Activated naive CD8-positive, alpha-beta T cell treated with anti-CD3 and anti-CD28 coated beads, Interleukin-2, amount 10 ng/mL, durations not matched to agents 7 days and 5 days (primary cell): ENCODE data around the gene TRERF1. TPM values are rescaled to one million over a fixed set of nuclear protein-coding genes. Genes with fewer than 3 reads are reported as not detected.

Source experiments
- ATAC-seq: fragments of 150-1000 bp; cut with Tn5 transposase; one replicate; pipeline ENCODE4 v1.10.0; 2021; ENCODE audit warnings: low read depth, moderate library complexity
- POLR2A ChIA-PET: fragments of 350-600 bp; sonication (Branson Sonifier 250); formaldehyde crosslinking; loops from one replicate; lab custom pipeline; 2021; ENCODE audit warnings: antibody characterized with exemption; lab: Charles Lee
- DNase-seq: peaks from one replicate; pipeline ENCODE4 v3.0.0; 2021
- H3K27ac Mint-ChIP-seq: one replicate; pipeline ENCODE4 v1.8.0; 2022; ENCODE audit warnings: mild to moderate bottlenecking, mixed read lengths
- H3K27me3 Mint-ChIP-seq: one replicate; pipeline ENCODE4 v1.8.0; 2022; ENCODE audit warnings: mild to moderate bottlenecking, moderate library complexity, mixed read lengths
- H3K36me3 Mint-ChIP-seq: one replicate; pipeline ENCODE4 v1.8.0; 2021; ENCODE audit warnings: mild to moderate bottlenecking, mixed read lengths
- H3K4me1 Mint-ChIP-seq: one replicate; pipeline ENCODE4 v1.8.0; 2021; ENCODE audit warnings: mixed read lengths
- H3K4me3 Mint-ChIP-seq: one replicate; pipeline ENCODE4 v1.8.0; 2022; ENCODE audit warnings: mild to moderate bottlenecking, moderate library complexity, mixed read lengths
- H3K9me3 Mint-ChIP-seq: one replicate; pipeline ENCODE4 v1.8.0; 2021; ENCODE audit warnings: mixed read lengths
- total RNA-seq, 2 experiments: library from RNA; stranded (reverse); gene quantifications; one replicate each; pipeline ENCODE4 v1.2.3, GENCODE V29; 2021

TRERF1 gene
- total RNA-seq, 2 experiments from 2014 or later = 21.4 to 21.6 TPM

GRCh38 chr6:42366011-42366705, 85.6 kb downstream of the TRERF1 start:
- POLR2A ChIA-PET = interaction anchor here (0.9 to 1.9 kb wide), 4 partner anchors 19 to 87 kb away, joined by 3 to 23 read pairs (median 7); no protein-coding TSS in a partner anchor
- ATAC-seq = no peak
- peaks cover 54% of the 10 kb centered on the region for H3K4me1 Mint-ChIP-seq
- peak overlapping the region; percentile 20 for H3K4me3 Mint-ChIP-seq
- no peaks in the 10 kb centered on the region for H3K9me3 Mint-ChIP-seq
- no peak for DNase-seq
- H3K27me3 Mint-ChIP-seq = no peaks in the 10 kb centered on the region
- H3K27ac Mint-ChIP-seq = peak overlapping the region; percentile 67
- peaks cover 41% of the 10 kb centered on the region for H3K36me3 Mint-ChIP-seq

GRCh38 chr6:42365021-42365420, 86.7 kb downstream of the TRERF1 start:
- Mint-ChIP-seq H3K4me1 (peaks cover 54% of the 10 kb centered on the region), H3K4me3 (no peak overlapping the region), H3K36me3 (peaks cover 41% of the 10 kb centered on the region), H3K27me3 (no peaks in the 10 kb centered on the region), H3K9me3 (no peaks in the 10 kb centered on the region), H3K27ac (peak overlapping the region; percentile 68)
- POLR2A ChIA-PET = no interaction called here
- ATAC-seq (no peak), DNase-seq (no peak)

DNA sequence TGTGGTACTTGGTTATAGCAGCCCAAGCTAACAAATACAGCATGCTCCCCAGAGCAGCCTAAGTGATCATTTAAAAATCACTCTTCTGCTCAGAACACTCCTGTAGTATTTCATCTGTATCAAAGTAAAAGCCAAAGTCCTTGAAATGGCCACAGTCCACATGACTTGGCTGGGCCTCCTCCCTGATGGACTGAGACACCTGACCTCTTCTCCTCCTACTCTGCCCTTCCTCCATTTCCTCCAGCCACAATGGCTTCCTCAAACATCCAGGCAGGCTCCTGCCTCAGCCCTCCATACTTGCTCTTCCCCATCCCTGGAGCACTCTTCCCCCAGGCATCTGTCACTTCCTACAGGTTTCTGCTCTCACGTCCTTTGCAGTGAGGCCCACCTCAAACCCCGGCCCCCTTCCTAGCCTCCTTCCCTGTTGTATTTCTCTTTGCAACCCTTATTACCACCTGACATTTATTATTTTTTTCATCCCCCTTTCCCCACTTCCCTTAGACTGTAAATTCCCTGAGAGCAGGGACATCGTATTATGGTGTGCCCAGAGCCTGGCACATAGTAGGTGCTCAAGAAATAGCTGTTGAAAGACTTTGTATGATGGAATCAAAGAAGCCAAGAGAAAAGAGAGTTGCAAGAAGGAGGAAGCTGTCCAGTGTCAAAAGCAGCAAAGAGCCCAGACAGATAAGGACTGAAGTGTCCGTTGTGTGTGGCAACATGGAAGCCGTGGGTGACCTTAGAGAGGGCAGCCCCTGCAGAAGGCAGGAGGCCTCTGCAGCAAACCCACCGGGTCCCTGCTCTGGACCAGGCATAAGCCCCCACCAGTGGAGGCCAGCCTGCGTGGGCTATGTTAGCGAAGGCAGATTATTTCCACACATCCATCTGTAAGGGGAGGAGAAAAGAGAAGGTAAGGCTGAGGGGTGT, 87.5 kb downstream of the TRERF1 start:
- ATAC-seq (no peak), DNase-seq (no peak)
- H3K27ac Mint-ChIP-seq = peak overlapping the region; percentile 68
- no peaks in the 10 kb centered on the region for H3K27me3 Mint-ChIP-seq
- peaks cover 45% of the 10 kb centered on the region for H3K4me1 Mint-ChIP-seq
- no peaks in the 10 kb centered on the region for H3K9me3 Mint-ChIP-seq
- POLR2A ChIA-PET = no interaction called here
- no peak overlapping the region for H3K4me3 Mint-ChIP-seq
- peaks cover 35% of the 10 kb centered on the region for H3K36me3 Mint-ChIP-seq

DNA sequence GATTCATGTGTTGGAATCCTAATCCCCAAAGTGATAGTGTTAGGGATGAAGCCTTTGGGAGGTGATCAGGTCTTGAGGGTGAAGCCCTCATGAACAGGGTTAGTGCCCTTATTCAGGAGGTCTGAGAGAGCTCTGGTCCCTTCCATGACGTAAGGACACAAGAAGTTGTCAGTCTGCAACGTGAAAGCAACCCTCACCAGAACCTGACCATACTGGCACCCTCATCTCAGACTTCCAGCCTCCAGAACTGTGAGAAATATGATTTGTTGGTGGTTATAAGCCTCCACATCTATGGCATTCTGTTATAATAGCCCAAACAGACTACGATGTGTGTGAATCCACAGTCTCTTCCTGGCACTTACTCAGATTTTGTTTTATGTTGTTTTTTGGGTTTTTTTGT, 90.7 kb downstream of the TRERF1 start:
- H3K9me3 Mint-ChIP-seq = peaks cover 2% of the 10 kb centered on the region
- no peaks in the 10 kb centered on the region for H3K27me3 Mint-ChIP-seq
- DNase-seq = no peak
- no peak overlapping the region for H3K27ac Mint-ChIP-seq
- POLR2A ChIA-PET = no interaction called here
- ATAC-seq = no peak
- peaks cover 19% of the 10 kb centered on the region for H3K4me1 Mint-ChIP-seq
- no peak overlapping the region for H3K4me3 Mint-ChIP-seq
- H3K36me3 Mint-ChIP-seq = peaks cover 39% of the 10 kb centered on the region

DNA sequence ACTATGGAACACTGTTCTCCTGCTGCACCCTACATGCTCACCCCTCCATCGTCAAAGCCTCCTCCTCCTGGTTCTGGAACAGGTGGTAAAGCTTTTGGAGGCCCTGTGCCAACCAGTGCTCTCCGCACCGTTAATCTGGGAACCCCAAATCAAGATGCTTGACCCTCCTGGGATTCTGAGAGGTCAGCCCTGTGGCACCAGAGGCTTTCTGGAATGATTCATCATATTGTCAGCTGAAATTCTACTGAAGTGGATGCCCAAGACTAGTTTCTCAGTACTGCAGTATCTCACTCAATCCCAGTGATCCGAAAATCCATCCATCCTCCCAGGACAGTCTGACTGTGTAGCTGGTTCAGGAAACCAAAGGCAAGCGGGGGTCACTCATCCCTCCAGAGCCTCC, 92.7 kb downstream of the TRERF1 start:
- DNase-seq (no peak), ATAC-seq (no peak)
- peaks cover 3% of the 10 kb centered on the region for H3K9me3 Mint-ChIP-seq
- no peak overlapping the region for H3K4me3 Mint-ChIP-seq
- H3K4me1 Mint-ChIP-seq = peaks cover 2% of the 10 kb centered on the region
- H3K36me3 Mint-ChIP-seq = peaks cover 27% of the 10 kb centered on the region
- H3K27ac Mint-ChIP-seq = no peak overlapping the region
- POLR2A ChIA-PET = no interaction called here
- H3K27me3 Mint-ChIP-seq = no peaks in the 10 kb centered on the region

GRCh38 chr6:42355416-42355815, 96.3 kb downstream of the TRERF1 start:
- Mint-ChIP-seq H3K27me3 (no peaks in the 10 kb centered on the region), H3K9me3 (peaks cover 3% of the 10 kb centered on the region), H3K36me3 (peaks cover 15% of the 10 kb centered on the region), H3K4me3 (no peak overlapping the region), H3K27ac (no peak overlapping the region), H3K4me1 (no peaks in the 10 kb centered on the region)
- DNase-seq (no peak), ATAC-seq (no peak)
- POLR2A ChIA-PET = no interaction called here

- POLR2A ChIA-PET = no interaction called here
- Mint-ChIP-seq H3K4me3 (no peak overlapping the region), H3K27ac (no peak overlapping the region), H3K36me3 (peaks cover 16% of the 10 kb centered on the region), H3K4me1 (no peaks in the 10 kb centered on the region), H3K27me3 (no peaks in the 10 kb centered on the region), H3K9me3 (peaks cover 3% of the 10 kb centered on the region)
- ATAC-seq (no peak), DNase-seq (no peak)
Observed at GRCh38 chr6:42354702-42355101, 97.0 kb downstream of the TRERF1 start.

GRCh38 chr6:42352856-42353564, 98.7 kb downstream of the TRERF1 start:
- ATAC-seq (no peak), DNase-seq (no peak)
- Mint-ChIP-seq H3K9me3 (peaks cover 3% of the 10 kb centered on the region), H3K27me3 (no peaks in the 10 kb centered on the region), H3K27ac (no peak overlapping the region), H3K4me3 (no peak overlapping the region), H3K4me1 (no peaks in the 10 kb centered on the region), H3K36me3 (peaks cover 16% of the 10 kb centered on the region)
- POLR2A ChIA-PET = no interaction called here

GRCh38 chr6:42350911-42351310, 100.8 kb downstream of the TRERF1 start:
- H3K4me3 Mint-ChIP-seq = no peak overlapping the region
- H3K27ac Mint-ChIP-seq = no peak overlapping the region
- no peaks in the 10 kb centered on the region for H3K27me3 Mint-ChIP-seq
- DNase-seq = no peak
- peaks cover 13% of the 10 kb centered on the region for H3K36me3 Mint-ChIP-seq
- POLR2A ChIA-PET = no interaction called here
- peaks cover under 1% of the 10 kb centered on the region for H3K9me3 Mint-ChIP-seq
- no peak for ATAC-seq
- peaks cover 15% of the 10 kb centered on the region for H3K4me1 Mint-ChIP-seq

DNA sequence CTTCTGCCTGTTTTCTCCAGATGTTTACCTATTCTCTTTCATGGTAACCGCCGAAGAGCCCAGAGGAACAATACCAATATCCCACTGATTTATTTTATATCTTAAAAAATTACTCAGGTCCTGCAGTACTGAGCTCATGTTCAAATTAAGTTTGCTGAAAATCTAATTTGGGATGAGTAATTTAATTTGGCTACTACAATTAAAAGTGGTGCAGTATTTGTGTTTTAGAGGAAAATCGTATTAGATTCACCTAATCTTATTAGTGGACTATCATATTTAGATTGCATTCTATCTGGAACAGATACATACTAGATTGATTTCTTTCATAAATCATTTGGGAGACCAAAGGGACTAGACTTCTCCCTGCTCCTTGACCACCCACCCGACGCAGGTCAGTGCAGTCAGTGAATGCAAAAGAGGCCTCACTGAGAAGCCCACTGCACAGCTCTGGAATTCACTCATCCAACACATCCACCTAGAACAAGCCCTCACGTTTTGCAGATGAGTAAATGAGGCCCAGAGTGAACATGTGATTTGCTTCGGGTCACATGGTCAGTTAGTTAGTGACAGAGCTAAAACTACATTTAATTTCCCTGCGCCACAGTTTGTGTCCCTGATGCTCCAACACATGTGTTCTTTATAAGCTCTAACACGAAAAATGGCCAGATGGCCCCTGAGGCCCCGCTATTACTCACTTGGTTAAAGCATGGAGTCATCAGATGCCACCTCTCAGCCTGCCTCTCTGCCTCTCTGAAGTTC, 101.8 kb downstream of the TRERF1 start:
- no peaks in the 10 kb centered on the region for H3K27me3 Mint-ChIP-seq
- peaks cover 23% of the 10 kb centered on the region for H3K4me1 Mint-ChIP-seq
- H3K9me3 Mint-ChIP-seq = no peaks in the 10 kb centered on the region
- DNase-seq (no peak), ATAC-seq (no peak)
- H3K4me3 Mint-ChIP-seq = no peak overlapping the region
- no peak overlapping the region for H3K27ac Mint-ChIP-seq
- POLR2A ChIA-PET = no interaction called here
- H3K36me3 Mint-ChIP-seq = peaks cover 13% of the 10 kb centered on the region

- no peaks in the 10 kb centered on the region for H3K27me3 Mint-ChIP-seq
- peaks cover 24% of the 10 kb centered on the region for H3K36me3 Mint-ChIP-seq
- H3K9me3 Mint-ChIP-seq = peaks cover 1% of the 10 kb centered on the region
- H3K4me1 Mint-ChIP-seq = peaks cover 36% of the 10 kb centered on the region
- no peak for ATAC-seq
- DNase-seq = no peak
- POLR2A ChIA-PET = interaction anchor here (0.7 to 1.2 kb wide), 2 partner anchors 19 to 70 kb away, joined by 3 to 4 read pairs; no protein-coding TSS in a partner anchor
- H3K27ac Mint-ChIP-seq = no peak overlapping the region
- H3K4me3 Mint-ChIP-seq = no peak overlapping the region
Observed at GRCh38 chr6:42347456-42347855, 104.3 kb downstream of the TRERF1 start.

- POLR2A ChIA-PET = no interaction called here
- ATAC-seq = peak; percentile 98
- peaks cover 22% of the 10 kb centered on the region for H3K36me3 Mint-ChIP-seq
- no peaks in the 10 kb centered on the region for H3K27me3 Mint-ChIP-seq
- H3K4me3 Mint-ChIP-seq = peak overlapping the region; percentile 80
- peaks cover 36% of the 10 kb centered on the region for H3K4me1 Mint-ChIP-seq
- peak overlapping the region; percentile 88 for H3K27ac Mint-ChIP-seq
- peak; percentile 60 for DNase-seq
- peaks cover 1% of the 10 kb centered on the region for H3K9me3 Mint-ChIP-seq
Observed at GRCh38 chr6:42345696-42346416, 105.9 kb downstream of the TRERF1 start.
